K562 (cell line): ENCODE results near the gene RPAP2. TPM values are rescaled to one million over a fixed set of nuclear protein-coding genes. Genes with fewer than 3 reads are reported as not detected.

Experiments
- ATAC-seq: fragments of 200-7000 bp; cut with Tn5 transposase; 3 replicates; pipeline ENCODE4 v1.9.1; 2020; ENCODE audit warnings: moderate library complexity
- BruUV-seq: library from RNA; stranded (reverse); fragments of 400-500 nt; replicated peaks from 2 replicates; lab custom pipeline; 2021; lab: Mats Ljungman, UMichigan
- CTCF ChIA-PET: fragments of 300-600 bp; formaldehyde crosslinking; extraction: SDS; loops from one replicate; lab custom pipeline; 2021; ENCODE audit warnings: low intra/inter-chr PET ratio; lab: Yijun Ruan, JAX
- POLR2A ChIA-PET: fragments of 300-600, 350-650 bp; sonication (Branson Sonifier 250); formaldehyde crosslinking; extraction: SDS; loops from one replicate; lab custom pipeline; 2021; ENCODE audit warnings: antibody characterized with exemption, inconsistent platforms; lab: Yijun Ruan, JAX
- DNase-seq, 4 experiments: peaks; one replicate each; pipeline versions ENCODE4 v3.0.0 to v3.0.0-alpha.2; 2011 to 2018; ENCODE audit warnings: low spot score in 3 of 4, mixed read lengths in 3 of 4; ENCODE audit errors: extremely low read depth in 1 of 4
- FAIRE-seq: peaks from 2 replicates; lab custom pipeline; 2011; peaks lifted over from hg19 to GRCh38; lab: Jason Lieb, UNC
- H2AFZ ChIP-seq: 2 replicates; pipeline ENCODE4 v1.6.0; 2011; ENCODE audit warnings: low read depth, low read length, control low read depth, inconsistent platforms
- H3K27ac ChIP-seq: fragments of 200-600 bp; 3 replicates; pipeline ENCODE4 v1.8.0; 2011; ENCODE audit warnings: low read depth, mild to moderate bottlenecking, control low read depth, inconsistent platforms, low read length, moderate library complexity, mixed read lengths; ENCODE audit errors: extremely low read depth
- H3K27me3 ChIP-seq, 2 experiments: fragments of 300-600 bp in 1 of 2; 2 replicates in 1 of 2; 3 replicates in 1 of 2; pipeline versions ENCODE4 v1.6.0 to v1.8.0; 2011; ENCODE audit warnings: inconsistent platforms in 2 of 2, low read length in 2 of 2, mild to moderate bottlenecking in 1 of 2, mixed read lengths in 1 of 2, moderate library complexity in 1 of 2; ENCODE audit not compliant: control insufficient read depth in 2 of 2, insufficient read depth in 2 of 2
- H3K36me3 ChIP-seq: fragments of 300-600 bp; 3 replicates; pipeline ENCODE4 v1.8.0; 2011; ENCODE audit warnings: mild to moderate bottlenecking, low read length, inconsistent platforms; ENCODE audit not compliant: control insufficient read depth, insufficient read depth
- H3K4me1 ChIP-seq, 2 experiments: fragments of 200-600 bp in 1 of 2; replicated peaks in 1 of 2; 2 replicates in 1 of 2; 3 replicates in 1 of 2; pipeline versions ENCODE4 v1.5.1 to v1.8.0; 2011; ENCODE audit warnings: inconsistent platforms in 2 of 2, low read length in 2 of 2, mild to moderate bottlenecking in 1 of 2, mixed read lengths in 1 of 2, moderate library complexity in 1 of 2; ENCODE audit not compliant: control insufficient read depth in 2 of 2, insufficient read depth in 2 of 2
- H3K4me2 ChIP-seq: 2 replicates; pipeline ENCODE4 v1.6.1; 2011; ENCODE audit warnings: low read length, control low read depth, inconsistent platforms, mixed read lengths; ENCODE audit not compliant: insufficient read depth
- H3K4me3 ChIP-seq: fragments of 200-600 bp; sonication (generic), shearing (Covaris generic); 2 replicates; pipeline ENCODE4 v1.5.1; 2016; ENCODE audit warnings: control low read depth, inconsistent platforms
- H3K79me2 ChIP-seq: fragments of 200-600 bp; 3 replicates; pipeline ENCODE4 v1.8.0; 2011; ENCODE audit warnings: low read length, inconsistent platforms; ENCODE audit not compliant: control insufficient read depth, insufficient read depth
- H3K9ac ChIP-seq, 2 experiments: 2 replicates each; pipeline versions ENCODE4 v1.6.0 to v1.6.1; 2011; ENCODE audit warnings: low read depth in 2 of 2, low read length in 2 of 2, control low read depth in 1 of 2, inconsistent platforms in 1 of 2, mild to moderate bottlenecking in 1 of 2, mixed read lengths in 1 of 2; ENCODE audit not compliant: insufficient read depth in 1 of 2
- H3K9me1 ChIP-seq: one replicate; pipeline ENCODE4 v1.6.0; 2011; ENCODE audit warnings: inconsistent platforms, mild to moderate bottlenecking, low read length, moderate library complexity; ENCODE audit not compliant: control insufficient read depth, insufficient read depth
- H3K9me3 ChIP-seq: replicated peaks from 2 replicates; pipeline ENCODE4 v1.5.1; 2011; ENCODE audit warnings: low read depth, low read length, inconsistent platforms; ENCODE audit not compliant: control insufficient read depth, insufficient read depth
- H4K20me1 ChIP-seq: replicated peaks from 2 replicates; pipeline ENCODE4 v1.6.1; 2011; ENCODE audit warnings: low read length, inconsistent platforms, mixed read lengths; ENCODE audit not compliant: control insufficient read depth, insufficient read depth
- GATAD2B ChIP-seq: fragments of 450-650 bp; IDR thresholded peaks from 2 replicates; pipeline ENCODE4 v1.6.1; 2017; ENCODE audit warnings: mild to moderate bottlenecking, borderline replicate concordance
- OTX1 ChIP-seq: fragments of 450-650 bp; formaldehyde crosslinking; IDR thresholded peaks from 2 replicates; pipeline ENCODE4 v1.4.0; 2022; ENCODE audit warnings: mild to moderate bottlenecking
- PRPF4 ChIP-seq: fragments of 200-400 bp; formaldehyde crosslinking; IDR thresholded peaks from one replicate; pipeline ENCODE4 v1.6.1; 2017; ENCODE audit warnings: low read length, low read depth, mild to moderate bottlenecking; ENCODE audit not compliant: insufficient read depth, poor library complexity, severe bottlenecking
- SRSF9 ChIP-seq: fragments of 200-400 bp; formaldehyde crosslinking; IDR thresholded peaks from 2 replicates; pipeline ENCODE4 v1.6.1; 2017; ENCODE audit warnings: low read depth, low read length, borderline replicate concordance
- TOE1 ChIP-seq, 2 experiments: fragments of 450-650 bp in 1 of 2; sonication (generic) in 1 of 2; formaldehyde crosslinking in 1 of 2; IDR thresholded peaks; 2 replicates each; pipeline versions ENCODE4 v1.7.1 to v1.8.0; 2016 to 2022; ENCODE audit warnings: borderline replicate concordance in 2 of 2, mild to moderate bottlenecking in 2 of 2, antibody characterized with exemption in 1 of 2, inconsistent platforms in 1 of 2, low read depth in 1 of 2, missing genetic modification reagents in 1 of 2, moderate library complexity in 1 of 2
- YBX1 ChIP-seq: fragments of 450-650 bp; IDR thresholded peaks from 2 replicates; pipeline ENCODE4 v1.7.1; 2016; ENCODE audit warnings: mild to moderate bottlenecking
- ZBTB8A ChIP-seq: fragments of 450-650 bp; IDR thresholded peaks from 2 replicates; pipeline ENCODE4 v1.6.1; 2018; ENCODE audit warnings: mild to moderate bottlenecking, moderate library complexity; ENCODE audit not compliant: partially characterized antibody
- ZNF274 ChIP-seq: IDR thresholded peaks from 2 replicates; pipeline ENCODE4 v1.6.1; 2011; ENCODE audit warnings: low read depth, mild to moderate bottlenecking, low read length, moderate library complexity, borderline replicate concordance
- ZNF561 ChIP-seq: fragments of 450-650 bp; formaldehyde crosslinking; conservative IDR thresholded peaks from 2 replicates; pipeline ENCODE4 v1.4.0; 2020; ENCODE audit warnings: mild to moderate bottlenecking, moderate library complexity
- WGBS: fragments of 100-300 bp; shearing (Covaris generic); methylation state at CpG from one replicate; pipeline ENCODE4 v1.1.6; 2016; ENCODE audit warnings: low coverage, mixed read lengths; ENCODE audit not compliant: insufficient coverage; ENCODE audit errors: missing lambda C conversion rate; 5-methylcytosine and 5-hydroxymethylcytosine counted together
- in situ Hi-C: fragments of 300-500 bp; cut with MboI; formaldehyde crosslinking; loops from 4 replicates; pipeline ENCODE4 v1.15.0; 2018; ENCODE audit warnings: inconsistent platforms, mixed read lengths
- intact Hi-C: fragments of 100-400 bp; cut with micrococcal nuclease; formaldehyde crosslinking; loops from 2 replicates; pipeline ENCODE4 v1.14.2; 2022
- polyA plus RNA-seq, 8 experiments: library from polyadenylated mRNA; depleted of rRNA in 4 of 8; stranded (reverse) in 5 of 8; unstranded in 3 of 8; fragments of >200 nt; fragmentation: Nextera tagmentation in 2 of 8; fragmentation: Illumina TruSeq in 1 of 8; extraction: Ambion mirVana in 2 of 8; extraction: Trizol in 1 of 8; gene quantifications; 2 replicates each; pipeline versions ENCODE4 v1.2.1 to v1.2.3, GENCODE V29; 2011 to 2014; ENCODE audit warnings: inconsistent platforms in 1 of 8, missing spikeins in 1 of 8
- total RNA-seq, 7 experiments: library from RNA; depleted of rRNA in 6 of 7; stranded (reverse); fragments of >200 nt in 6 of 7; fragmentation: Illumina TruSeq in 2 of 7; extraction: Trizol in 2 of 7; gene quantifications; 2 replicates each; pipeline versions ENCODE4 v1.2.1 to v1.2.3, GENCODE V29; 2011 to 2021; ENCODE audit warnings: low replicate concordance in 1 of 7
- TF ChIP-seq, protein P1 (sequence below): fragments of 450-650 bp; IDR thresholded peaks from 2 replicates; pipeline ENCODE4 v1.7.0; 2016; ENCODE audit warnings: borderline replicate concordance
- TF ChIP-seq, protein P2 (sequence below): fragments of 250-450 bp; sonication (Bioruptor Pico); IDR thresholded peaks from 2 replicates; pipeline ENCODE4 v1.4.0; 2020

Gene RPAP2
- total and polyA plus RNA-seq, 9 of the 15 experiments (the other 6 are each of a cell fraction or from before 2014, with no cell fraction given) = 6.2 to 41.7 (median 28.7) TPM

DNA sequence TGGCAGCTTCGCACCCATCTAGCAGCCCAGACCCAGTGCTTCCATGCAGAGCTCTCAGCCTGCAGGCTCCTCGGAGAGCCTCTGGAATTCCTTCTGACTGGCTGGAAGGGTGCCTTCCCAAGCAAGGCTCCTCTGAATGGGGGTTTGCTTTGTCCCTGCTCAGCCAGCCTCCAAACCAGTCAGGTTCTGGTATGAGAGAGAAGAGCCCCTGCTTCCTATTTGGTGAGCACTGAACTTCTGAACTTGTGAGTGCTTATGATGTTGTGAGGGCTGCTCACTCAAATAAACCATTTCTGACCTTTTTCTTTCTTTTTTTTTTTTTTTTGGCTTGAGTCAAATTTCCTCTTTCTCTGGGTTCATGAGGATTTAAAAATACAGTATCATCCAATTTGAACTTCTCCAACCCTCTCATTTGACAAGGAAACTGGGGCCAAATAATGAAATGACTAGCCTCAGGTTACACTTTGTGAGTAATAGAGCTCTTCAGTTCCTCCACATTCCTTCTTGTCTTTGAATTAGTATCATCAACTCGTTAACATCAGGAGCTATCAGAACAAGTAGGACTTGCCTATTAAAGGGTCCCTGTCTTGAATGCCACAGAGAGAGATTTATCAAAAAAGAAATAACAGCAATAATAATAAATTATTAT, 148.3 kb downstream of the RPAP2 start:
- intact Hi-C loops (loop anchor here (10.0 kb wide), 1 partner anchor 132 kb away; no protein-coding TSS in a partner anchor), in situ Hi-C loops (no loop called here)
- Histone ChIP-seq H2AFZ (no peak overlapping the region), H3K9me1 (no peaks in the 10 kb centered on the region), H3K27me3 (no peaks in the 10 kb centered on the region), H3K36me3 (no peaks in the 10 kb centered on the region), H3K4me1 (peaks cover 9 to 14% of the 10 kb centered on the region in 2 experiments), H4K20me1 (no peaks in the 10 kb centered on the region), H3K4me3 (no peak overlapping the region), H3K79me2 (no peaks in the 10 kb centered on the region), H3K4me2 (peak overlapping the region; percentile 46), H3K9me3 (no peaks in the 10 kb centered on the region), H3K27ac (no peak overlapping the region), H3K9ac (no peak overlapping the region)
- peak; percentile 70 for ATAC-seq
- CTCF ChIA-PET = no interaction called here
- DNase-seq = peak in 2 of 4 experiments; percentile 24 to 31
- FAIRE-seq = no peak
- POLR2A ChIA-PET = no interaction called here
- BruUV-seq = no TSS peak
- no peak for TF ChIP-seq PRPF4
- WGBS = 0% methylated on average over 3 of the region's 3 CpGs

DNA sequence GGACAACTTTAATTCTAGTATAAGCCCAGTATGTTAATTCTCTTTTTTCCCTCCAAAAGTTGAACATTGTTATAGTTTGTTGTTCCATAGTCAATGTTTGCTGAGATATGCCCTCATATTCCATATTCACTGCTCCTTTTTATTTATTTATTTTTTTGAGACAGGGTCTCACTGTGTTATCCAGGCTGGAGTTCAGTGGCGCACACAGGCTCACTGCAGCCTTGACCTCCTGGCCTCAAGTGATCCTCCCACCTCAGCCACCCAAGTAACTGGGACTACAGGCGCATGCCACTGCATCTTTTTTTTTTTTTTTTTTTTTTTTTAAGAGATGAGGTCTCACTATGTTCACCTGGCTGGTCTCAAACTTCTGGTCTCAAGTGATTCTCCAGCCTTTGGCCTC, 149.1 kb downstream of the RPAP2 start:
- CTCF ChIA-PET = no interaction called here
- Histone ChIP-seq H3K4me1 (peaks cover 9 to 14% of the 10 kb centered on the region in 2 experiments), H3K4me3 (no peak overlapping the region), H2AFZ (no peak overlapping the region), H3K4me2 (no peak overlapping the region), H3K27me3 (no peaks in the 10 kb centered on the region), H3K9ac (no peak overlapping the region), H3K79me2 (no peaks in the 10 kb centered on the region), H4K20me1 (no peaks in the 10 kb centered on the region), H3K27ac (no peak overlapping the region), H3K9me3 (no peaks in the 10 kb centered on the region), H3K36me3 (no peaks in the 10 kb centered on the region), H3K9me1 (no peaks in the 10 kb centered on the region)
- WGBS = no CpG with 5 or more reads among the region's 2 CpGs
- FAIRE-seq = no peak
- in situ Hi-C loops = no loop called here
- ATAC-seq = no peak
- no TSS peak for BruUV-seq
- no peak for DNase-seq
- POLR2A ChIA-PET = no interaction called here
- intact Hi-C loops = loop anchor here (10.0 kb wide), 1 partner anchor 133 kb away; no protein-coding TSS in a partner anchor
- TF ChIP-seq TOE1 (IDR thresholded peaks at IDR 0.05; ENCODE audit: borderline replicate concordance) (no peak), TOE1 (CRISPR knock-in tag; IDR thresholded peaks at IDR 0.05; ENCODE audit: borderline replicate concordance, low read depth) (no peak), SRSF9 (no peak), YBX1 (no peak), ZNF561 (CRISPR knock-in tag) (no peak), ZNF274 (no peak), OTX1 (CRISPR knock-in tag) (no peak), ZBTB8A (no peak), GATAD2B (no peak)
- TF ChIP-seq, protein P1, sequence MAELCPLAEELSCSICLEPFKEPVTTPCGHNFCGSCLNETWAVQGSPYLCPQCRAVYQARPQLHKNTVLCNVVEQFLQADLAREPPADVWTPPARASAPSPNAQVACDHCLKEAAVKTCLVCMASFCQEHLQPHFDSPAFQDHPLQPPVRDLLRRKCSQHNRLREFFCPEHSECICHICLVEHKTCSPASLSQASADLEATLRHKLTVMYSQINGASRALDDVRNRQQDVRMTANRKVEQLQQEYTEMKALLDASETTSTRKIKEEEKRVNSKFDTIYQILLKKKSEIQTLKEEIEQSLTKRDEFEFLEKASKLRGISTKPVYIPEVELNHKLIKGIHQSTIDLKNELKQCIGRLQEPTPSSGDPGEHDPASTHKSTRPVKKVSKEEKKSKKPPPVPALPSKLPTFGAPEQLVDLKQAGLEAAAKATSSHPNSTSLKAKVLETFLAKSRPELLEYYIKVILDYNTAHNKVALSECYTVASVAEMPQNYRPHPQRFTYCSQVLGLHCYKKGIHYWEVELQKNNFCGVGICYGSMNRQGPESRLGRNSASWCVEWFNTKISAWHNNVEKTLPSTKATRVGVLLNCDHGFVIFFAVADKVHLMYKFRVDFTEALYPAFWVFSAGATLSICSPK = no peak
- TF ChIP-seq, protein P2, sequence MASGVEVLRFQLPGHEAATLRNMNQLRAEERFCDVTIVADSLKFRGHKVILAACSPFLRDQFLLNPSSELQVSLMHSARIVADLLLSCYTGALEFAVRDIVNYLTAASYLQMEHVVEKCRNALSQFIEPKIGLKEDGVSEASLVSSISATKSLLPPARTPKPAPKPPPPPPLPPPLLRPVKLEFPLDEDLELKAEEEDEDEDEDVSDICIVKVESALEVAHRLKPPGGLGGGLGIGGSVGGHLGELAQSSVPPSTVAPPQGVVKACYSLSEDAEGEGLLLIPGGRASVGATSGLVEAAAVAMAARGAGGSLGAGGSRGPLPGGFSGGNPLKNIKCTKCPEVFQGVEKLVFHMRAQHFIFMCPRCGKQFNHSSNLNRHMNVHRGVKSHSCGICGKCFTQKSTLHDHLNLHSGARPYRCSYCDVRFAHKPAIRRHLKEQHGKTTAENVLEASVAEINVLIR (CRISPR knock-in tag) = no peak
